ENCODE results near the gene ISX. TPM values are rescaled to one million over a fixed set of nuclear protein-coding genes. Genes with fewer than 3 reads are reported as not detected.

Gene ISX
- total and polyA plus RNA-seq, 2 donors: 0.02 TPM; not detected in 1

- H3K36me3 ChIP-seq (ENCODE audit: control insufficient read depth in 2 of 2, insufficient read depth in 2 of 2, low read length in 1 of 2): no peaks in the 10 kb centered on the region
- no peak overlapping the region for H3K27ac ChIP-seq (ENCODE audit: low read depth in 1 of 2, low read length in 1 of 2)
- no peak overlapping the region for H3K4me3 ChIP-seq (ENCODE audit: low read length in 2 of 2)
- no peaks in the 10 kb centered on the region for H3K4me1 ChIP-seq (ENCODE audit: control insufficient read depth in 2 of 2, insufficient read depth in 2 of 2, low read length in 2 of 2)
- H3K27me3 ChIP-seq (ENCODE audit: control insufficient read depth in 2 of 2, insufficient read depth in 1 of 2, low read length in 1 of 2): peaks cover 0 to 13% of the 10 kb centered on the region in 2 donors
- 96% methylated on average over 2 of the region's 2 CpGs for WGBS
- H3K9me3 ChIP-seq (ENCODE audit: control insufficient read depth in 2 of 2, insufficient read depth in 1 of 2, low read length in 1 of 2): no peaks in the 10 kb centered on the region
- DNase-seq (ENCODE audit: low read depth in 6 of 9, low spot score in 9 of 9): no peak
Observed at GRCh38 chr22:35132568-35132967, 66.6 kb downstream of the ISX start.

- Histone ChIP-seq H3K4me3 (ENCODE audit: low read length in 2 of 2) (no peak overlapping the region), H3K4me1 (ENCODE audit: control insufficient read depth in 2 of 2, insufficient read depth in 2 of 2, low read length in 2 of 2) (no peaks in the 10 kb centered on the region), H3K36me3 (ENCODE audit: control insufficient read depth in 2 of 2, insufficient read depth in 2 of 2, low read length in 1 of 2) (no peaks in the 10 kb centered on the region), H3K27me3 (ENCODE audit: control insufficient read depth in 2 of 2, insufficient read depth in 1 of 2, low read length in 1 of 2) (peaks cover 0 to 13% of the 10 kb centered on the region in 2 donors), H3K9me3 (ENCODE audit: control insufficient read depth in 2 of 2, insufficient read depth in 1 of 2, low read length in 1 of 2) (no peaks in the 10 kb centered on the region), H3K27ac (ENCODE audit: low read depth in 1 of 2, low read length in 1 of 2) (no peak overlapping the region)
- DNase-seq (ENCODE audit: low read depth in 6 of 9, low spot score in 9 of 9): no peak
- 66% methylated on average over 14 of the region's 14 CpGs for WGBS
Observed at GRCh38 chr22:35133702-35134380, 67.9 kb downstream of the ISX start.

- DNase-seq (ENCODE audit: low read depth in 6 of 9, low spot score in 9 of 9): no peak
- Histone ChIP-seq H3K36me3 (ENCODE audit: control insufficient read depth in 2 of 2, insufficient read depth in 2 of 2, low read length in 1 of 2) (no peaks in the 10 kb centered on the region), H3K4me1 (ENCODE audit: control insufficient read depth in 2 of 2, insufficient read depth in 2 of 2, low read length in 2 of 2) (no peaks in the 10 kb centered on the region), H3K9me3 (ENCODE audit: control insufficient read depth in 2 of 2, insufficient read depth in 1 of 2, low read length in 1 of 2) (no peaks in the 10 kb centered on the region), H3K27me3 (ENCODE audit: control insufficient read depth in 2 of 2, insufficient read depth in 1 of 2, low read length in 1 of 2) (peaks cover 0 to 13% of the 10 kb centered on the region in 2 donors), H3K27ac (ENCODE audit: low read depth in 1 of 2, low read length in 1 of 2) (no peak overlapping the region), H3K4me3 (ENCODE audit: low read length in 2 of 2) (no peak overlapping the region)
- 37% methylated on average over 8 of the region's 8 CpGs for WGBS
Observed at GRCh38 chr22:35134637-35135036, 68.7 kb downstream of the ISX start.

- no peak overlapping the region for H3K27ac ChIP-seq (ENCODE audit: low read depth in 1 of 2, low read length in 1 of 2)
Observed at GRCh38 chr22:35135165-35135564, 69.2 kb downstream of the ISX start.

More at GRCh38 chr22:35135165-35135564, 69.2 kb downstream of the ISX start:
- DNase-seq (ENCODE audit: low read depth in 6 of 9, low spot score in 9 of 9): no peak
- H3K9me3 ChIP-seq (ENCODE audit: control insufficient read depth in 2 of 2, insufficient read depth in 1 of 2, low read length in 1 of 2): no peaks in the 10 kb centered on the region
- H3K27me3 ChIP-seq (ENCODE audit: control insufficient read depth in 2 of 2, insufficient read depth in 1 of 2, low read length in 1 of 2): peaks cover 0 to 13% of the 10 kb centered on the region in 2 donors
- H3K4me1 ChIP-seq (ENCODE audit: control insufficient read depth in 2 of 2, insufficient read depth in 2 of 2, low read length in 2 of 2): no peaks in the 10 kb centered on the region
- 48% methylated on average over 5 of the region's 5 CpGs for WGBS
- H3K4me3 ChIP-seq (ENCODE audit: low read length in 2 of 2): no peak overlapping the region
- no peaks in the 10 kb centered on the region for H3K36me3 ChIP-seq (ENCODE audit: control insufficient read depth in 2 of 2, insufficient read depth in 2 of 2, low read length in 1 of 2)

Other genes starting within 250 kb of the ISX start
- gene HMGXB4, start 191.3 kb downstream of the ISX start, total RNA-seq: 9.5 TPM
- 8.8 TPM for gene HMGXB4, start 191.3 kb downstream of the ISX start, polyA plus RNA-seq
- 23.2 TPM for gene TOM1, start 233.7 kb downstream of the ISX start, total RNA-seq
- gene TOM1, start 233.7 kb downstream of the ISX start, polyA plus RNA-seq: 41.8 TPM

All from thymus (tissue), 11 donors.